SK-N-SH (cell line): ENCODE measurements around the gene TIAM2.

ENCODE experiments used
- EZH2phosphoT487 ChIP-seq: fragments of 200-600 bp; sonication (generic); IDR thresholded peaks from 2 replicates; pipeline ENCODE4 v1.6.1; 2017; ENCODE audit warnings: low read depth, mixed run types, mild to moderate bottlenecking, antibody characterized with exemption, moderate library complexity, borderline replicate concordance
- FOXM1 ChIP-seq: IDR thresholded peaks from 2 replicates; pipeline ENCODE4 v1.4.0; 2012; ENCODE audit warnings: low read depth, mild to moderate bottlenecking
- POLR2AphosphoS5 ChIP-seq: IDR thresholded peaks from 2 replicates; pipeline ENCODE4 v1.6.1; 2012; ENCODE audit warnings: low read depth, low read length
- RAD21 ChIP-seq: IDR thresholded peaks from 2 replicates; pipeline ENCODE4 v1.6.1; 2012; ENCODE audit warnings: mild to moderate bottlenecking, low read length
- RCOR1 ChIP-seq: fragments of 150-350 bp; IDR thresholded peaks from 2 replicates; pipeline ENCODE4 v1.6.1; 2017; ENCODE audit warnings: antibody characterized with exemption, low read length

GRCh38 chr6:155235087-155235486 is 240.0 kb downstream of the TIAM2 start:
- no peak for TF ChIP-seq FOXM1
- TF ChIP-seq EZH2phosphoT487: no peak
- TF ChIP-seq RAD21: no peak
- no peak for TF ChIP-seq RCOR1
- no peak for TF ChIP-seq POLR2AphosphoS5
